ENCODE results near the gene DLGAP1. TPM values are rescaled to one million over a fixed set of nuclear protein-coding genes. Genes with fewer than 3 reads are reported as not detected.

DLGAP1 gene
- total and polyA plus RNA-seq, 2 donors (not counting 1 experiment from before 2014, with no cell fraction given): 0.07 to 0.61 TPM

GRCh38 chr18:4352746-4353551, 102.2 kb downstream of the DLGAP1 start:
- ChIA-PET POLR2A (no interaction called here), CTCF (no interaction called here)
- no peaks in the 10 kb centered on the region for H3K4me1 Mint-ChIP-seq
- H3K36me3 ChIP-seq (replicated peaks in 1 of 2; ENCODE audit: control extremely low read depth in 1 of 2, control insufficient read depth in 1 of 2, extremely low read depth in 1 of 2, insufficient read depth in 2 of 2, low read length in 1 of 2): no peaks in the 10 kb centered on the region
- no peak overlapping the region for H3K4me3 ChIP-seq (ENCODE audit: control extremely low read depth in 1 of 5, extremely low read depth in 1 of 5, insufficient read depth in 1 of 5, low read depth in 2 of 5, low read length in 4 of 5)
- no peaks in the 10 kb centered on the region for H3K27me3 Mint-ChIP-seq
- H2AFZ ChIP-seq (ENCODE audit: insufficient read depth, low read depth, low read length, poor library complexity, severe bottlenecking): no peak overlapping the region
- no peaks in the 10 kb centered on the region for H3K79me2 ChIP-seq (ENCODE audit: control insufficient read depth, insufficient read depth, low read length)
- no peak overlapping the region for H3K27ac ChIP-seq (ENCODE audit: low read length in 2 of 2)
- ATAC-seq (ENCODE audit: low read depth): no peak
- no peaks in the 10 kb centered on the region for H3K4me1 ChIP-seq (ENCODE audit: control insufficient read depth in 2 of 2, insufficient read depth in 2 of 2, low read length in 2 of 2)
- WGBS (ENCODE audit: insufficient coverage): 40% methylated on average over 10 of the region's 15 CpGs
- no peak for DNase-seq
- intact Hi-C loops (cut with micrococcal nuclease): no loop called here
- H3K4me3 Mint-ChIP-seq: no peak overlapping the region
- no peak for TF ChIP-seq EZH2 (IDR thresholded peaks at IDR 0.05; ENCODE audit: borderline replicate concordance, insufficient read depth, low read depth, low read length, poor library complexity, severe bottlenecking)
- no peak for TF ChIP-seq CTCF (IDR thresholded peaks at IDR 0.05)
- no peak overlapping the region for H3K9ac ChIP-seq (ENCODE audit: low read length)
- no peaks in the 10 kb centered on the region for H4K20me1 ChIP-seq (ENCODE audit: control insufficient read depth, insufficient read depth, low read length, poor library complexity, severe bottlenecking)
- H3K9me3 ChIP-seq (ENCODE audit: control extremely low read depth in 1 of 3, control insufficient read depth in 2 of 3, insufficient read depth in 1 of 3, low read length in 2 of 3): peaks cover 0 to 2% (median 0%) of the 10 kb centered on the region in 3 donors
- H3K4me2 ChIP-seq (replicated peaks; ENCODE audit: low read depth, low read length, poor library complexity, severe bottlenecking): no peak overlapping the region
- no peaks in the 10 kb centered on the region for H3K27me3 ChIP-seq (replicated peaks in 1 of 4; ENCODE audit: control extremely low read depth in 1 of 4, control insufficient read depth in 3 of 4, insufficient read depth in 4 of 4, low read length in 3 of 4)
- H3K27ac Mint-ChIP-seq: no peak overlapping the region
- peaks cover 4% of the 10 kb centered on the region for H3K9me3 Mint-ChIP-seq (ENCODE audit: insufficient read depth)

GRCh38 chr18:4351005-4351404, 104.1 kb downstream of the DLGAP1 start:
- CTCF ChIA-PET: no interaction called here
- H3K9ac ChIP-seq (ENCODE audit: low read length): no peak overlapping the region
- no peak overlapping the region for H2AFZ ChIP-seq (ENCODE audit: insufficient read depth, low read depth, low read length, poor library complexity, severe bottlenecking)
- ATAC-seq (ENCODE audit: low read depth) (no peak), DNase-seq (no peak)
- no CpG with 5 or more reads among the region's 2 CpGs for WGBS (ENCODE audit: insufficient coverage)
- H3K36me3 ChIP-seq (replicated peaks in 1 of 2; ENCODE audit: control extremely low read depth in 1 of 2, control insufficient read depth in 1 of 2, extremely low read depth in 1 of 2, insufficient read depth in 2 of 2, low read length in 1 of 2): no peaks in the 10 kb centered on the region
- no peaks in the 10 kb centered on the region for H3K4me1 Mint-ChIP-seq
- H3K79me2 ChIP-seq (ENCODE audit: control insufficient read depth, insufficient read depth, low read length): no peaks in the 10 kb centered on the region
- H3K27me3 ChIP-seq (replicated peaks in 1 of 4; ENCODE audit: control extremely low read depth in 1 of 4, control insufficient read depth in 3 of 4, insufficient read depth in 4 of 4, low read length in 3 of 4): no peaks in the 10 kb centered on the region
- no peak overlapping the region for H3K27ac Mint-ChIP-seq
- H3K27ac ChIP-seq (ENCODE audit: low read length in 2 of 2): no peak overlapping the region
- H3K9me3 ChIP-seq (ENCODE audit: control extremely low read depth in 1 of 3, control insufficient read depth in 2 of 3, insufficient read depth in 1 of 3, low read length in 2 of 3): peaks cover 0 to 2% (median 0%) of the 10 kb centered on the region in 3 donors
- no peak overlapping the region for H3K4me2 ChIP-seq (replicated peaks; ENCODE audit: low read depth, low read length, poor library complexity, severe bottlenecking)
- no peaks in the 10 kb centered on the region for H3K9me3 Mint-ChIP-seq (ENCODE audit: insufficient read depth)
- no peaks in the 10 kb centered on the region for H3K27me3 Mint-ChIP-seq
- POLR2A ChIA-PET: no interaction called here
- H4K20me1 ChIP-seq (ENCODE audit: control insufficient read depth, insufficient read depth, low read length, poor library complexity, severe bottlenecking): no peaks in the 10 kb centered on the region
- no peak overlapping the region for H3K4me3 Mint-ChIP-seq
- intact Hi-C loops (cut with micrococcal nuclease): no loop called here
- no peaks in the 10 kb centered on the region for H3K4me1 ChIP-seq (ENCODE audit: control insufficient read depth in 2 of 2, insufficient read depth in 2 of 2, low read length in 2 of 2)
- no peak for TF ChIP-seq EZH2 (IDR thresholded peaks at IDR 0.05; ENCODE audit: borderline replicate concordance, insufficient read depth, low read depth, low read length, poor library complexity, severe bottlenecking)
- no peak for TF ChIP-seq CTCF (IDR thresholded peaks at IDR 0.05)
- no peak overlapping the region for H3K4me3 ChIP-seq (ENCODE audit: control extremely low read depth in 1 of 5, extremely low read depth in 1 of 5, insufficient read depth in 1 of 5, low read depth in 2 of 5, low read length in 4 of 5)
